HG03469 (cell line): Measurements from ENCODE around the gene AMPH.
A peak's percentile ranks its signal among the peaks of the same experiment; 100 is the strongest.

Experiments
- ATAC-seq: cut with Tn5 transposase; IDR thresholded peaks from one replicate; pipeline ENCODE4 v1.9.1; 2021; ENCODE audit warnings: mild to moderate bottlenecking, moderate library complexity, moderate number of reproducible peaks; ENCODE audit not compliant: unreplicated experiment

The AMPH gene

GRCh38 chr7:38465956-38466355, 165.2 kb downstream of the AMPH start:
- no peak for ATAC-seq

DNA sequence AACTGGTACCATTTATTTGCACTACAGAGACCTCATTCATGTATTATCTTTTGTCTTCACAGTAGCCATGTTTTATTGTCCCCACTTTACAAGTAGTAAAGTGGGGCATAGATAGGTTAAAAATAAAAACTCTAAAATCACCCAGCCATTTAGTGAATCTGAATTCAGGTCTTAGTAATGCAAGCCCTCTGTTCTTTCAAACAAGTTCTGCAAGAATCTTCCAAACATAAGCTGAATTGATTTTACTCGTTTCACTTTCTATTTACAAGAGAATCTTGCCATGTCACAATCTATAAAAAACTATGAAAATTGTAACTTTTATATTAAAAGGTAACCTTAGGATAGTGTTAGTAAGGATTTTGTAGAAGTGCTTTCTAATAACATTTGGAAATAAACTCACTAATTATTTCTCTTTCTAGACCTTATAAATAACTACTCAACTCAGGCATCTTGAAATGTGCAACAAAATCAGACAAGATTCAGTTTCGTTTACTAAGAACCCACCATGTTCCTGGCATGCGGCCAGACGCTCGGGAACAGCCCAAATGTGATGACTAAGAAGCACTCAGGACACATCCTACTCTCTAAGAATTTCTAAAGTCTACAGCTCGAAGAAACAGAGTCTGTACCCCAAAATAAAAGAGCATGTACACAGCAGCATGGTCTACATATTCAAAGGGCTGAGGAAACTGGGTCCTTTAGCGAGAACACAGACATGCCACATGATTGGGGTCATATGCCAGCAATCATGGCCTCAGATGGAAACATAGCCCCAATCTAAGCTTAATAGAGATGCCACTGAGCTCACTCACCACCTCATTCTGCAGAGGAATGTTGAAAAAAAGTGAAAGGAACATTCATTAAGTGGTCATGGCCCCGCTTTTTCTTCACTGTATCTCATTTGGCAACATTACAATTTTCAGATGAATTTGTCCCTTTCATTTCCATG, 167.6 kb downstream of the AMPH start:
- ATAC-seq: peak; percentile 93

- ATAC-seq: no peak
Observed at GRCh38 chr7:38462819-38463218, 168.4 kb downstream of the AMPH start.

DNA sequence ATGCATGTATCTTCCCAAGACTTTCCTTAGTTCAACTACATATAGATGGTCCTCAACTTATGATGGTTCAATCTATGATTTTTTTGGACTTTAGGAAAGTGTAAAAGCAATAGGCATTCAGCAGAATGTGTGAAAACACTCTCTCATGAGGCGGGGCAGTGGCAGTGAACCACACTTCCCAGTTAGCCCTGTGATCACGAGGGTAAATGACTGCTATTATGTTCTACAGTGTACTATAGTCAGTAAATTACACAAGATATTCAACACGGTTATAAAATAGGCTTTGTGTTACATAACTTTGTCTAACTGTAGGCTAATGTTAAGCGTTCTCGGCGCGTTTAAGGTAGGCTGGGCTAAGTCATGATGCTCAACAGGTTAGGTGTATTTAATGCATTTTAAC, 169.3 kb downstream of the AMPH start:
- ATAC-seq: no peak

GRCh38 chr7:38453826-38454225, 177.3 kb downstream of the AMPH start:
- no peak for ATAC-seq

GRCh38 chr7:38453168-38453567, 178.0 kb downstream of the AMPH start:
- ATAC-seq: no peak

GRCh38 chr7:38452681-38453108, 178.5 kb downstream of the AMPH start:
- ATAC-seq: no peak

DNA sequence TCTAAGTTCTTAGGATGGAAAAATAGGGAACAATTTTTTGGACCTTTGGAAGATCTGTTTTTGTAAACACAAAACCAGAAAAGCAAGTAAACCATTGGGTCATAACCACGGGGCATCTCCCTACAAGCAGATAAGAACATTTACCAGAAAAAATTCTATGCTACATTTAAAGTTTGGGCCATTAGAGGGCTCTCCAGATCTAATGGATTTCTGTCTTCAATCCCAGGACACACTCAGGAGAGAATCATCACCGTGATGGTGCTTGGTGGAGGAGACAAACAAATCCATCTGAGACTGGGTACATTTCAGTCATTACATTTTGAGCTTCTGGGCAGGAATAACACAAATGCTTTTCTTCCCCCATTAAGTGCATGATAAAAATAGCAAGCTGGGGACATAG, 179.3 kb downstream of the AMPH start:
- no peak for ATAC-seq

DNA sequence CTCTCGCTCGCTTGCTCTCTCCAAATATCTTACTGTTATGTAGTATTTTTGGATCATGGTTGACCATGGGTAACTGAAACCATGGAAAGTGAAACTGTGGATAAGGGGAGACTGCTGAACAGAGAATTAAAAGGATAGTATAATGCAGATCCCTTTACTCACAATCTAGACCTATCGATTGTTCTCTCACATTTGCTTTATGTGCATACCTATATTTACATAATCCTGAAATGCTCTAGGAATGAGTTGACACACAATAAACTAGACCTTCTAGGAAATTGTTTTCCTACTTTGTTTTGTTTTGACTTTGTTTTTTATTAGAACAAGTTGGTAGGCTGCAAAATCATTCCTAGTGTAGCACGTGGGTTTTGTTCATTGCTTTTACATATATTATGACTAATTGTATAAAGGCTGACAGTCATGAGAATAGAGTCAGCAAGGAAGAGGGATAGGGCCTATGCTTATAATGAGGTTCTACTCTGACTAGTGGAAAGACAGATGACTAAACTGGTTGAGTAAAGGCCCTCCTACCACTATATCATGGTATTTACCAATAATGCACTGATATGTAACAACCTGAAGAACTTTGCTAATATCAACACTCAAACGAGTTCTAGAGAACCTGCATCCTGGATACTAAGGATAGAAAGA, 182.5 kb downstream of the AMPH start:
- ATAC-seq: no peak

- ATAC-seq: no peak
Observed at GRCh38 chr7:38448054-38448453, 183.1 kb downstream of the AMPH start.

- no peak for ATAC-seq
Observed at GRCh38 chr7:38438970-38439369, 192.2 kb downstream of the AMPH start.

- no peak for ATAC-seq
Observed at GRCh38 chr7:38432671-38433070, 198.5 kb downstream of the AMPH start.

- no peak for ATAC-seq
Observed at GRCh38 chr7:38432080-38432479, 199.1 kb downstream of the AMPH start.

GRCh38 chr7:38429057-38429456, 202.1 kb downstream of the AMPH start:
- ATAC-seq: no peak

DNA sequence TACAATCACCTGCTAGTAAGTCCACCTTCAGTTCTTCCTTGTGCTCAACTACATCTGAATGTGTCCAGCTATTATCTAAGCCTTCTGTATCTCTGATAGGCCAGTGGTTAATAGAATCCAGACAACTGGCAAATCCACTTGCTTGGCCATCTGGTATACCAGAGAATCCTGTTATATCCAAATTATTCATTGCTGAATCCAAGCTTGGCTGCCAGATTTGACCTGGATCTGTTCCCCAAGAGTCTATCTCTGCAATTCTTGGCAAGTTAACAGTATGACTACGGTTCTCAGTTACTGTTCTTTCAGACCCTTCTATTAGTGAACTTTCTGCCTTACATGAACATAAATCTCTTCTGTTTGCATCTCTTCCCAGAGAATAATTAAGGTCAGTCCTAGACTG, 203.1 kb downstream of the AMPH start:
- ATAC-seq: no peak

DNA sequence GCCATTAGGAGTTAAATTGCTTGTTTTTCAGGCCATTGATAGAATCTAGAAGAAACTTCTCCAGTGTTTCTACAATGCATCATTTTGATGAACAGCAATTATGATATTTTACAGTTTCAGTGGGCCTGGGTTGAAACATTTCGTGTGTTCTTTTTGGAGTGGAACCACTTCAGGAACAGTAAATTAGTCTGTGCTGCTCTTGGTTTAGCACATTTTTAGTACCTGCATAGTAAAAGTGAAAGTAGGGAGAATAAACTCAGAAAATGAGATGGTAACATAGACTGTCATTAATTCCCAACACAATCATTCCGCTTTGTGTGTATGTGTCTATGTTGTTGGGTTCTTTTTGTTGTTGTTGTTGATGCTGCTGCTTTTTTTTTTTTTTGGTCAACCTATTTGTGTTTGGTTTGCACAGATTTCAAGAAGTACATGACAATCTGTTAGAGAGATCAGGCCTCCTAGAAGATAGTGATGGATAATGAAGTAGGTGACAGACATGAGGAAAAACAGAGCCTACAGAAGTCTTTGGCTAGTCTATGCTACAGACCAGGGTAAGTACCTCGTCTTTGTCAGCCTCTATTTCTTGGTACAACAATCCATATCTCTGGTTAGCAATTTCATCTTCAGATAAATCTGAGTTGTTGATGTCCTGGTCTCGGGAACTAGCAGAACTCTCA, 203.8 kb downstream of the AMPH start:
- no peak for ATAC-seq

- peak; percentile 56 for ATAC-seq
Observed at GRCh38 chr7:38425509-38425908, 205.7 kb downstream of the AMPH start.

GRCh38 chr7:38424750-38425463, 206.3 kb downstream of the AMPH start:
- ATAC-seq: no peak

DNA sequence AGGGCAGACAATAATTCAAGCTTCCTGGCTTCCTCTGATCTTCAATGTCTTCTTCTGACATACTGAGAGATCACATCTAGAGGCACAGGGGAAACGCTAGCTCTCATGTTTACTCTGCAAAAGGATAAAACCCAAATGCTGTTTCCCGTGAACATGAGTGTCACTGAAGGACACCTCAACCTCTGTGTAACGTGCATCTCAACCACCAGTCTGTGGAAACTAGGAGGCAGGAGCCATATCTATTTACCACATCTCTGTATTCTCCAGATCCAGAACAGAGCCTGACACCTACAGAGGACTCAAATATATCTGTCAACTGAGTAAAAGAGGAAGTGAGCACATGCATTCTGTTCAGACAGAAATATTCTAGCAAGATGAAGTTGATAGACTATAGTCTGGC, 217.4 kb downstream of the AMPH start:
- ATAC-seq: peak; percentile 78

- no peak for ATAC-seq
Observed at GRCh38 chr7:38411404-38411803, 219.8 kb downstream of the AMPH start.

GRCh38 chr7:38410056-38410455, 221.1 kb downstream of the AMPH start:
- no peak for ATAC-seq
